NCI-H524 (cell line): ENCODE data around the gene WAPL.
"Not testable (repeated sequence)": the region's sequence is repeated elsewhere in the genome, so short reads cannot be mapped to it uniquely, and the experiment has no call there.

Source experiments
- DNase-seq, 2 experiments: peaks; one replicate each; lab custom pipeline; 2025; lab: John Stamatoyannopoulos, UW

The WAPL gene

GRCh38 chr10:86389441-86390193 lies 132.0 kb downstream of the WAPL start:
- no peak for DNase-seq

DNA sequence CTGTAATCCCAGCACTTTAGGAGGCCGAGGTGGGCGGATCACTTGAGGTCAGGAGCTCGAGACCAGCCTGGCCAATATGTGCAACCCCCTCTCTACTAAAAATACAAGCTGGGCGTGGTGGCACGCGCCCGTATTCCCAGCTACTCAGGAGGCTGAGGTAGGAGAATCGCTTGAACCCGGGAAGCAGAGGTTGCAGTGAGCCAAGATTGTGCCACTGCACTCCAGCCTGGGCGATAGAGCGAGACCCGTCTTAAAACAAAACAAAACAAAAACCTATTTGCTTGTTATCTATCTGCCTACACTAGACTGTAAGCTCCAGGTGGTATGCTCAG lies 132.5 kb downstream of the WAPL start:
- not testable (repeated sequence) for DNase-seq

DNA sequence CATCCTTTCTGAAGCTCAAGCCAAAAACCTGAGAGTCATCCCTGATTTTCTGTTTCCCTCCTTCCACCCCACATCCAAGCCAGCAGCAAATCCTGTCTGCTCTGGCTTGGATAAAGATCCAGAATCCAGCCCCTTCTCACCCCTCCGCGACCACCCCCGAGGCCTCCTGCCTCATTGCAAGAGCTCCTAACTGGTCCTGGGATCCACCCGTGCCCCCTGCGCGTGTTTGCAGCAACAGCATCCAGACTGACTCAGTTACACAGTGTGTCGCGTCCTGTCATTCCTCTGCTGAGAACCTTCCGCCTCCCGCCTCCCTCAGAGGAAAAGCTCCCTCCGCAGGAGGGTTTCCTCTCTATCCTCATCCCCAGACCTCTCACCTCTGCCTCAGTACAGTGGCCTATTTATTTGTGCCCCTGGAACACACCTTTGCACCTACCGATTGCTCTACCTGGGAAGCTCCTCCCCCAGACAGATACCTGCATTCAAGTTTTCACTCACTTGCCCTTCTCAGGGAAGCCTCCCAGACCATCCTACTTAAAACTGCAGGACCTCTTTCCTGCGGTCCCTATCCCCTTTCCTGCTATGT lies 133.4 kb downstream of the WAPL start:
- DNase-seq, result no peak

- peak in 1 of 2 experiments; percentile 51 for DNase-seq
Observed at GRCh38 chr10:86387178-86387794, 134.3 kb downstream of the WAPL start.

DNA sequence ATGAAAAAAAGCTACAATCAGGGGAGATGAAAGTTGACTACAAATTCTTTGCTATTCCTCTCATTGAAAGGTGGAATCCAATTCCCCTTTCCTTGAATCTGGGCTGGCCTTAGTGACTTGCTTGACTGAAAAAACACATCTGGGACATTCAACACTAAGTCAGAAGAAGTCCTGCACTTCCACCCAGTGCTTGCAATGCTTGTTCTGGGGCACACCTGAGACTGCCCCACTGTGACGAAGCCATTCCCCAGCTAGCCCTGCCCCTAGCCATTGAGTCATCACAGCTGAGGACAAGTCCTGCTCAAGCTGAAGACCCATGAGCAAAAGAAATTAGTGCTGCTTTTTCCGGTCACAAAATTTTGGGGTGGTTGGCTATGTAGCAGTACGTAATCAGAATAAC lies 135.8 kb downstream of the WAPL start:
- DNase-seq, result no peak
